ENCODE results near the gene ZNF528.

ZNF528 gene

DNA sequence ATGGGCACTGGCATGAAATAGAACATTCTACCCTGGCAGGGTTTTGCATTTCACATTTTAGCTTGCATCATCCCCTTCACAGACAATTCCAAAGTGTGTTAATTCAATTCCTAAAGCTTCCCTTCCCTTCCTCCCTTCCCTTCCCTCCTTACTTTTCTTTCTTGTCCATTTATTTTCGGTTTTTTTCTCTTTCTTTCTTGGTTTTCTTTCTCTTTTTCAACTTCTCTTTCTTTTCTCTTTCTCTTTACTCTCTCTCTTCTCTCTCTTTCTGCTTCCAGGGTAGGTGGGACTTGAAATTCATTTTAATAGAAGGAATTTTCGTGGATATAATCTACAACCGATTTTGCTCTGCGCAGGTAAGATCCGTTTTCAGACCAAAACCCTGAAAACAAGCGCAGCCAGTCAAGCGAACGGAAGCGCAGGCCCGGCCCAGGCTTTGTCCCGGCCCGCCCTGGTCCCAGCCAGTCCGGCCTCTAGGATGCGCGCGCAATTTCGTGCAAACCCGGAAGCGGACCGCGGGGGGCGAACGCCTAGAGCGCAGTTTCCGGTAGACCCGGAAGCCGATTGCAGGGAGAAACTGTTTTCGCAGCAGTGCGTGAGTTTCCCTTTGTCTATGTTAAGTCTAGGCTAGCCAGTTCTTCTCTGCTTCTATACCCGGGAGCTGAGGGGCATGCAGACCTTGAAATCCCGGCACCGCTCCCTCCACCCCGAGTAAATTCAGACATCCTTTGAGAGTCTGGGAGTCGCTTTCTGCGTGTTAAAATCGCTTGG, at the start of gene ZNF528:
ZNF528 (plus strand) TSS at position 540 of the 771 bp plus-strand sequence. CDS start 4,165 bp downstream, outside the sequence.
- DNase-seq: peak; percentile 69 to 89 (median 82)

DNA sequence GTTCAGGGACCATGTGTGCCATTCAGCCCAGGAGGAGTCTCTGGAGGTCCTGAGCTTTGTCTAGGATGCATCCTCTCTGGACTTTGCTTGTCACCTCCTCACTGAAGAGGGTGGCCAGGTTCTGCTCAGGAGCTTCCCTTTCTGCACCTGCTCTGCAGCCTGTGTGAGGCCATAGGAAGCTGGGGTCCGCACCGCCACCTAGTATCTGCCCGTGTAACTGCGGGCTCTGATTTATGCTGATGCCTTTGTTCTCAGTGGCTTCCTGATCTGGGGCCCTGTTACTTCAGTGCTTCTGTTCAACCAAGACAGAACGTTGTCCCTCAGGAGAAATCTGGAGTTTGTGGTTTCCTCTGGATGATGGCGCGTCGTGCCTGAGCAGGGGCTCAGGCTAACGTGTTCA, 46.1 kb upstream of the ZNF528 start:
- DNase-seq: peak in 1 of 3 experiments; percentile 3

DNA sequence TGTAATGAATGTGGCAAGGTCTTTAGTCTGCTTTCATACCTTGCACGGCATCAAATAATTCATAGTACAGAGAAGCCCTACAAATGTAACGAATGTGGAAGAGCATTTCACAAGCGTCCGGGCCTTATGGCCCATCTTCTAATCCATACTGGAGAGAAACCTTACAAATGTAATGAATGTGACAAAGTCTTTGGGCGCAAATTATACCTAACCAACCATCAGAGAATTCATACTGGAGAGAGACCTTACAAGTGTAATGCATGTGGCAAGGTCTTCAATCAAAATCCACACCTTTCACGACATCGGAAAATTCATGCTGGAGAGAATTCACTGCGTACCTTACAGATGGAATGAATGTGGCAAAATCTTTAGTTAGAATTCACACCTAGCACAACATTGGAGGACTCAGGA, 31.2 kb upstream of the ZNF528 start:
- no peak for DNase-seq

DNA sequence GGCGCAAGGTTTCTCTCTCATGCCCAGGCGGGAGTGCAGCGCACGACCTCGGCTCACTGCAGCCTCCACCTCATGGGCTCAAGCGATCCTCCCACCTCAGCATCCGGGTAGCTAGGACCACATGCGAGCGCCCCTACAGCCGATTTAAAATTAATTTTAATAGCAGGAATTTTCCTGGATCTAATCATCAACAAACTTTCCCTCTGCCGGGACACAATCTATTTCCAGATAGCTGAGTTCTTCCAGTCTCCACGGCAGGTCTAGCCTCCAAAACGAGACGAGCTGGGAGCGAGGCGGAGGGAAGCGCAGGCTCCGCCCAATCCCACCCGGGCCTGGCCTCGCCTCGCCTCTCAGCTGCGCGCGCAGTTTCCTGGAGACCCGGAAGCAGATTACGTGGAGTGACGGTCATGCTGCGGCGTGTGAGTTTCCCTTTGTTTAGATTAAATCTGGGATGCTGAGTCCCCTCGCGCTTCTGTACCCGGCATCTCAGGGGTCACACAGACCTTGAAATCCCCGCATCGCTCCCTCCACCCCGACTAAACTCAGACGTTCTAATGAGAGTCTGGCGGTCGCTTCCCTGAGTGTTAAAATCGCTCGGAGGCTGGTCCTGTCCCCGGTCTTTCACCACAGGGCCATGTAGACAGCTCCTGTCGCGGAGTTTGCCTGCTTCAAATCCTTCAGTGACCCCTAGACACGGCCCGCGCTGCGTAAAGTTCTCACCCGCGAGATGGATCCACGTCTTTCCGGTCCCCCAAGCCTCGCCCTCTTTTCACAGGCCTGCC, 27.9 kb upstream of the ZNF528 start, which contains the start of gene ZNF880:
ZNF880 (plus strand) TSS at position 365 of the 782 bp plus-strand sequence; CDS start at position 408, 43 bp downstream.
- DNase-seq: peak; percentile 90 to 98 (median 94)

DNA sequence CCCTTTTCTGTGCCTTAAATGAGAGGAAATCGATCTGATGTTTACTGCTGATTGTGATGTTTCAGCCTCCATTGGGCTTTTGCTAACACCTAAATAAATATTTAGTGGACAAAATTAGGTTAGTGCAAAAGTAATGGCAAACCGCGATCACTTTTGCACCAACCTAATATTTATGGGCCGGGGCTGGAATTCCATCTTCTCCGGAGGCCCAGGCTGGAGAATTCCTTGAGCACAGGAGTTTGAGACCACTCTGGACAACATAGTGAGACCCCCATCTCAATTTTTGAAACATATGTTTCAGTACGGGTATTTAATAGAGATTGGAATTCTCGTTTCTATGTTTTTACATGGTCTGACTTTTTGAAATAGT, 27.3 kb upstream of the ZNF528 start:
- DNase-seq: no peak

DNA sequence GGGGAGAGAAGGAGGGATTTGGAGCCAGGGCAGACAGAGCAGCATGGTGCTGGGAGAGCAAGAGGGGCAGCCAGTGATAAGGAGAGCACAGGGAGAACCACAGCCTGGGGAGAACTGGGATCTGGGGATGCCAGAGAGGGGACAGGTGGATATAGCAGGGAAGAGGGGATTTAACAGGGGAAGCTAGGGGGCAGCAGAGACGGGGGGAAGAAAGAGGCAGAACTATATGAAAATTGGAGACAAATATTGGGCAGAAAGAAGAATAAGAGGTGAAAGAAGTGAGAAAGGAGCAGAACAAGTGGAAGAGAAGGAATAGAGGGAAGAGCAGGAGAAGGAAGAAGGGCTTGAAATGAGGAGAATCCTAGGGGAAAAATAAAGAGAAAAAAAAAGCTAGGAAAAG, 6.5 kb upstream of the ZNF528 start:
- DNase-seq: no peak

DNA sequence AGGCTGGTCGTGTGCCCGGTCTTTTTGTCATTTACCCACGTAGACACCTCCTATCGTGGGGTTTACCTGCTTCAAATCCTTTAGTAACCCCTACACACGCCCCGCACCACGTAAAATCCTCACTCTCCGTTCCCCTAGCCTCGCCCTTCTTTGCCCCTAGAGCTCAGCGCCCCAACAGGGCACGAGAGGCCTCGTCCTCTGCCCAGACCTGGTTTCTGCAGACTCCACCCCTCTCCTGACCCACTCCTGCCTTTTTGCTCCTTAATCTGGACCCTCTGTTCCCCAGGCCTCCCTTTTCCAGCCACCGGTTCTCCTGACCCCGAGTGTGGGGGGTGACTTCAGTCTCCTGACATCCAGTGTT, 412 bp downstream of the ZNF528 start:
- peak in 2 of 3 experiments; percentile 24 to 30 for DNase-seq

DNA sequence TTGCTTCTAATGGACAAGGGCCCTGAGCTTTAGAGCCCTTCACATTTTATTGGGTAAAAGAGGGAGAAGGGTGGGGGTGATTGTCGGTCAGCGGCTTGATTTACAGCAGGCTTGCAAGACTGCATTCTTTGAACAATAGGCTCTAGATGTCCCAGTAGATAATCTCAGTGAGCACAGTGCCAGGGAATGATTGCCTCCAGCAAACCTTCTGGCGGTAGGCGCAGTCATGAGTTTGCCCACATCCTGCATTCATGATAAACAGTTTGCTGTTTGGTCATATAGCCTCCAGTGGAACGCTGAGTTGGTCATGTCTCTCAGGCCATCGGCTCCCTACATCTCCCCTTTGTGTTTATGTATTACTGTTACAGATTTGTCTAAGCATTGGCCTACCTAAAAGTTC, 12.6 kb downstream of the ZNF528 start:
- no peak for DNase-seq

DNA sequence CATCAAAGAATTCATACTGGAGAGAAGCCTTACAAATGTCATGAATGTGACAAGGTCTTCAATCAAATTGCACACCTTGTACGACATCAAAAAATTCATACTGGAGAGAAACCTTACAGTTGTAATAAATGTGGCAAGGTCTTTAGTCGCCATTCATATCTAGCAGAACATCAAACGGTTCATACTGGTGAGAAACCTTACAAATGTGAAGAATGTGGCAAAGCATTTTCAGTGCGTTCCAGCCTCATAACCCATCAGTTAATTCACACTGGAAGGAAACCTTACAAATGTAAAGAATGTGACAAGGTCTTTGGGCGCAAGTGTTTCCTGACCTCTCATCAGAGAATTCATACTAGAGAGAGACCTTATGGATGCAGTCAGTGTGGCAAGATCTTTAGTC, 18.1 kb downstream of the ZNF528 start:
- DNase-seq: no peak

DNA sequence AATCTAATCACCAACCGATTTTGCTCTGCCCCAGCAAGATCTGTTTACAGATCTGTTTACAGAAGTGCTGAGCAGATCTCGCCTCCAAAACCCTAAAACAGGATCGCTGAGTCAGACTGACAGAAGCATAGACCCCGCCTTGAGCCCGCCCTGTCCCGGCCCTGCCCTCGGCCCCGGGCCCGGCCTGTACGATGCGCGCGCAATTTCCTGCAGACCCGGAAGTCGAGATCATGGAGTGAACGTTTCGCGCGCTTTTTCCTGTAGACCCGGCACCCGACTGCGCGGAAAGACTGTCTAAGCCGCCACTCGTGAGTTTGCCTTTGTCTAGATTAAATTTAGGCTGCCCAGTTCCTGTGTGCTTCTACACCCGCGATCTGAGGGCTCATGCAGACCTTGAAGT, 31.3 kb downstream of the ZNF528 start, which contains the start of gene ZNF534:
ZNF534 (plus strand) TSS at position 212 of the 400 bp plus-strand sequence. CDS start 2,327 bp downstream, outside the sequence.
- DNase-seq: no peak

DNA sequence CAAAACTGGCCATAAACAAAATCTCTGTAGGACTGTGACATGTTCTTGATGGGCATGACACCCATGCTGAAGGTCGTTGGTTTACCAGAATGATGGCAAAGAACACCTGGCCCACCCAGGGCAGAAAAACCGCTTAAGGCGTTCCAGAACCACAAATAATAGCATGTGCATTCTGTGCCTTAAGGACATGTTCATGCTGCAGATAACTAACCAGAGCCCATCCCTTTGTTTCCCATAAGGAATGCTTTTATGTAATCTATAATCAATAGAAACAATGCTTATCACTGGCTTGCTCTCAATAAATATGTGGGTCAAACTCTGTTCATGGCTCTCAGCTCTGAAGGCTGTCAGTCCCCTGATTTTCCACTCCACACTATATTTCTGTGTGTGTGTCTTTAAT, 44.5 kb downstream of the ZNF528 start:
- no peak for DNase-seq

DNA sequence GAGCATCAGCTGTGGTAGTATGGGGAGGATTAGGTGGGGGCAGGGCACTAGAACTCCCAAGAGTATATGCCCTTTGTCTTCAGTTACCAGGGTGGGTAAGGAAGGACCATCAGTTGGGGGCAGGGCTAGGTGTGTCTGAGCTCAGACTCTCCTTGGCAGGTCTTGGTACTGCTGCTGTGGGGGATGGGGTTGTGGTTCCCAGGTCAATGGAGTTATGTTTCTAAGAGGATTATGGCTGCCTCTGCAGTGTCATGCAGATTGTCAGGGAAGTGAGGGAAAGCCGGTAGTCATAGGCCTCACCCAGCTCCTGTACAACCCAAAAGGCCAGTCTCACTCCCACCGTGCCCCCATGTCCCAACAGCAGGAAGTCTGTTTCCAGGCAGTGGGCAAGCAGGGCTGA, 46.9 kb downstream of the ZNF528 start:
- no peak for DNase-seq

DNA sequence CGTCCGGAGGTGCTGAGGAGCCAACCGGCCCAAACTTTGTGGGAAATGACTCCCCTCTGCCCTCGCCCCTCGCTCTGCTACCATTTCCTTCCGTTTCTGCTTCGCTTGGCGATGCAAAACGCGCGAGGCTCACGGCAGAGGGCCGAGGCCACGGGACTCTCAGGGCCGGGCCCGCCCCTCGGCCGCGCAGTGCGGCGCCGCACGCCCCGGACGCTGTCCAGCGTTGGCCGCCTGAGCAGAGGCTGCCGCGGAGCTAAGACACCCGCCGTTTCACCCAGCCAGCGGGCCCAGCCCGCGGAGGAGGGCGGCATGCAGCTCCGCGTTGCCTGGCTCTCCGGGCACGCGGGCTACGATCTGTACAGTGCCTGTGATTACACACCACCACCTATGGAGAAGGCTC, 53.6 kb downstream of the ZNF528 start:
- no peak for DNase-seq

DNA sequence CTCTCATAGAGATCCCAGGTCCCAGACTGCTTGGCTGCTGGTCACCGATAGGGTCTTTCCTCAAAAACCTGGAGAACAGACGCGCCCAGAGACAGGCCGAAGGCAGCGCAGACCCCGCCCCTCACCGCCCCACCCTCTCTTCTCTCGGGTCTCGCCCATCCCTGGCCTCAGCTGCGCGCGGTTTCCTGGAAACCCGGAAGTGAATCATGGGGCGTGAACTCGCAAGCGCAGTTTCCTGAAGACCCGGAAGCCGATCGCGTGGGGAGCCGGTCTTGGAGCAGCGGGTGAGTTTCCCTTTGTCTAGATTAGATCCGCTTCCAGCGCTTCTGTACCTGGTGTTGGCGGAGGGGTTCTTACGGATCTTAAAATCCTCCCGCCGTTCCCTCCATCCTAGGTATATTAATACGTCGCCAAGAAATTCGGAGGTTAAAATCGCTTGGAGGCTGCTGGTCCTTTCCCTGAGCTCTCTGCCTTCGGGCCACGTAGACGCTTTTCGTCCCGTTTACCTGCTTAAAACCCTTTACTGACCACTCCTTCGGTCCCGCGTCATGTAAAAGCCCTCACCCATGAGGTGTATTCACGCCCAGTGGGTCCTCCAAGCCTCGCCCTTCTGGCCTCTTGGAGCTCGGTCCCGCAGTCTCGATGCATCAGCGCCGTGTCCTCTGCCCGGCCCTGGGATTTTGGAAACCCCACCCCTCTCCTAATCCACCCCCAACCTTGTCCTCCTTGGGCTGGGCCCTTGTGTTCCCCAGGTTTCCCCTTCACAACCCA, 55.9 kb downstream of the ZNF528 start, which contains the start of gene ZNF578:
ZNF578 (plus strand) TSS at position 230 of the 771 bp plus-strand sequence. CDS start 48,293 bp downstream, outside the sequence.
- DNase-seq: peak in 1 of 3 experiments; percentile 11

DNA sequence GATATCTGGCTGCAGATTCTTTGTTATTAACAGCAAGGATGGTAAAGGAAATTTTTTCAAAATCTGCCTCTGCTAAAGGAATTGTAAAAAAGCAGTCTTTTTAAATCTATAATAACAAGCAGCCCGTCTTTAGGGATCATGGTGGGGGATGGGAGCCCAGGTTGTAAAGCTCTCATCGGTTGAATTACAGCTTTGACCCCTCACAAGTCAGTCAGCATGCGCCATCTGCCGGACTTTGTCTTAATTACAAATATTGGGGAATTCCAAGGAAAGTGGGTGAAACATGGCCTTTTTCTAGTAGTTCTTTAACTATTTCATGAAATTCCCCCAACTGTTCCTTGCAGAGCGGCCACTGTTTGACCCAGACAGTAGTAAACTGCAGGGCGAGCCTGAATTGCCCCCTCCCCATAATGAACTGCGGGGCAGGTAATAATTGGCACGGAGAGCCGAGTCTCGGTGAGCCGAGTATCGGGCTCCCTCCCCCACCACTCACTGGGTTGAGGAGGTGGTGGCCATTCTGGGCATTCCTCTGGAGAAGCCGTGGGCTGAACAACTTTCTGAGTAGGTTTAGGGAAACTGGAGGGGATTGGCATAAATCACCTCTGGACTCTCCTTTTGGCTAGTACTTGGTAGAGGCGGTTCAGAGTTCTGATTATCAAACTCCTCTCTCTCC, 67.3 kb downstream of the ZNF528 start:
- DNase-seq: peak; percentile 3 to 80 (median 39)

Data from NCI-H1417 (cell line).